IMR-90 (cell line): ENCODE measurements around the gene PLOD1. TPM values are rescaled to one million over a fixed set of nuclear protein-coding genes. Genes with fewer than 3 reads are reported as not detected.
A peak's percentile ranks its signal among the peaks of the same experiment; 100 is the strongest.

ENCODE experiments used
- ATAC-seq: fragments of 200-7000 bp; cut with Tn5 transposase; 2 replicates; pipeline ENCODE4 v1.9.1; 2020; ENCODE audit warnings: low read depth, mild to moderate bottlenecking, moderate library complexity
- BruUV-seq: library from RNA; stranded (reverse); fragments of 400-500 nt; replicated peaks from 2 replicates; lab custom pipeline; 2021; lab: Mats Ljungman, UMichigan
- CTCF ChIA-PET: fragments of 300-600 bp; formaldehyde crosslinking; extraction: SDS; loops from one replicate; lab custom pipeline; 2021; ENCODE audit warnings: antibody characterized with exemption; lab: Yijun Ruan, JAX
- POLR2A ChIA-PET: fragments of 300-600 bp; sonication (Branson Sonifier 250); formaldehyde crosslinking; loops from one replicate; lab custom pipeline; 2022; ENCODE audit warnings: antibody characterized with exemption; ENCODE audit not compliant: unreplicated experiment; lab: Charles Lee
- DNase-seq: peaks from one replicate; pipeline ENCODE4 v3.0.0; 2013
- H2AFZ ChIP-seq: replicated peaks from 2 replicates; pipeline ENCODE3; 2013; ENCODE audit warnings: low read length, mild to moderate bottlenecking; ENCODE audit not compliant: poor library complexity
- H2AK5ac ChIP-seq: 2 replicates; pipeline ENCODE4 v1.6.1; 2013; ENCODE audit warnings: low read depth, low read length, inconsistent platforms
- H2AK9ac ChIP-seq: replicated peaks from 2 replicates; pipeline ENCODE3; 2013; ENCODE audit warnings: mild to moderate bottlenecking, low read depth, low read length, moderate library complexity; ENCODE audit not compliant: poor library complexity
- H2BK120ac ChIP-seq: 2 replicates; pipeline ENCODE4 v1.6.1; 2013; ENCODE audit warnings: low read depth, low read length, inconsistent platforms
- H2BK15ac ChIP-seq: 3 replicates; pipeline ENCODE4 v1.6.1; 2013; ENCODE audit warnings: low read depth, low read length, inconsistent platforms
- H2BK20ac ChIP-seq: 2 replicates; pipeline ENCODE4 v1.6.1; 2013; ENCODE audit warnings: low read depth, mild to moderate bottlenecking, inconsistent platforms, low read length, moderate library complexity
- H2BK5ac ChIP-seq: 2 replicates; pipeline ENCODE4 v1.6.1; 2013; ENCODE audit warnings: mild to moderate bottlenecking, low read depth, low read length, inconsistent platforms; ENCODE audit not compliant: poor library complexity, severe bottlenecking
- H3K14ac ChIP-seq: replicated peaks from 2 replicates; pipeline ENCODE4 v1.6.1; 2013; ENCODE audit warnings: low read depth, low read length, inconsistent platforms
- H3K18ac ChIP-seq: 2 replicates; pipeline ENCODE4 v1.6.1; 2013; ENCODE audit warnings: low read depth, low read length, control low read depth
- H3K23ac ChIP-seq: 2 replicates; pipeline ENCODE4 v1.6.1; 2013; ENCODE audit warnings: low read depth, low read length, inconsistent platforms
- H3K27ac ChIP-seq: 2 replicates; pipeline ENCODE4 v1.5.1; 2013; ENCODE audit warnings: mild to moderate bottlenecking, control low read depth, low read length; ENCODE audit not compliant: insufficient read depth
- H3K27me3 ChIP-seq: 2 replicates; pipeline ENCODE4 v1.6.1; 2013; ENCODE audit warnings: low read length; ENCODE audit not compliant: control insufficient read depth, insufficient read depth
- H3K36me3 ChIP-seq: 2 replicates; pipeline ENCODE4 v1.6.1; 2013; ENCODE audit warnings: low read length, mixed read lengths; ENCODE audit not compliant: control insufficient read depth, insufficient read depth
- H3K4ac ChIP-seq: 2 replicates; pipeline ENCODE4 v1.6.1; 2013; ENCODE audit warnings: low read depth, low read length, inconsistent platforms
- H3K4me1 ChIP-seq: 2 replicates; pipeline ENCODE4 v1.6.1; 2013; ENCODE audit warnings: low read length, mixed read lengths; ENCODE audit not compliant: control insufficient read depth, insufficient read depth
- H3K4me2 ChIP-seq: 2 replicates; pipeline ENCODE4 v1.6.1; 2013; ENCODE audit warnings: low read depth, mild to moderate bottlenecking, control low read depth, low read length, moderate library complexity
- H3K4me3 ChIP-seq: 2 replicates; pipeline ENCODE4 v1.5.1; 2013; ENCODE audit warnings: low read depth, mild to moderate bottlenecking, control low read depth, low read length, moderate library complexity; ENCODE audit not compliant: insufficient read depth
- H3K56ac ChIP-seq: 2 replicates; pipeline ENCODE4 v1.6.1; 2013; ENCODE audit warnings: low read length, inconsistent platforms; ENCODE audit not compliant: insufficient read depth; ENCODE audit errors: extremely low read depth
- H3K79me1 ChIP-seq, 2 experiments: 2 replicates each; pipeline ENCODE4 v1.6.1; 2013; ENCODE audit warnings: low read length in 2 of 2, inconsistent platforms in 1 of 2, low read depth in 1 of 2
- H3K9ac ChIP-seq: 2 replicates; pipeline ENCODE4 v1.6.1; 2013; ENCODE audit warnings: low read depth, low read length, control low read depth
- H3K9me1 ChIP-seq: 2 replicates; pipeline ENCODE4 v1.6.1; 2013; ENCODE audit warnings: low read length, inconsistent platforms; ENCODE audit not compliant: insufficient read depth
- H3K9me3 ChIP-seq: 2 replicates; pipeline ENCODE4 v1.6.1; 2013; ENCODE audit warnings: low read length; ENCODE audit not compliant: control insufficient read depth, insufficient read depth
- H4K20me1 ChIP-seq: 2 replicates; pipeline ENCODE4 v1.6.1; 2013; ENCODE audit warnings: low read length, inconsistent platforms; ENCODE audit not compliant: insufficient read depth
- H4K5ac ChIP-seq: 2 replicates; pipeline ENCODE4 v1.6.1; 2013; ENCODE audit warnings: mild to moderate bottlenecking, low read depth, low read length, control low read depth
- H4K8ac ChIP-seq, 2 experiments: 2 replicates each; pipeline ENCODE4 v1.6.1; 2013; ENCODE audit warnings: low read depth in 2 of 2, low read length in 2 of 2, control low read depth in 1 of 2, inconsistent platforms in 1 of 2
- H4K91ac ChIP-seq: 2 replicates; pipeline ENCODE4 v1.6.1; 2013; ENCODE audit warnings: low read depth, low read length, inconsistent platforms; ENCODE audit not compliant: insufficient read depth
- BHLHE40 ChIP-seq: fragments of 150-350 bp; IDR thresholded peaks from 2 replicates; pipeline ENCODE4 v1.6.1; 2016; ENCODE audit warnings: mild to moderate bottlenecking, low read depth, low read length
- CHD1 ChIP-seq: IDR thresholded peaks from 2 replicates; pipeline ENCODE4 v1.6.1; 2012; ENCODE audit warnings: low read depth, low read length, improper control_type of control experiment
- ELK1 ChIP-seq: fragments of 150-350 bp; IDR thresholded peaks from 2 replicates; pipeline ENCODE4 v1.6.1; 2016; ENCODE audit warnings: low read depth, mild to moderate bottlenecking, low read length, moderate library complexity, borderline replicate concordance
- MAFK ChIP-seq: IDR thresholded peaks from 2 replicates; pipeline ENCODE4 v1.6.1; 2012; ENCODE audit warnings: low read depth, low read length, improper control_type of control experiment
- MAZ ChIP-seq: IDR thresholded peaks from 2 replicates; pipeline ENCODE4 v1.6.1; 2012; ENCODE audit warnings: low read depth, mild to moderate bottlenecking, low read length, improper control_type of control experiment, moderate library complexity, borderline replicate concordance
- MXI1 ChIP-seq: IDR thresholded peaks from 2 replicates; pipeline ENCODE4 v1.6.1; 2012; ENCODE audit warnings: low read depth, mild to moderate bottlenecking, low read length, moderate library complexity, borderline replicate concordance
- NFE2L2 ChIP-seq: fragments of 150-350 bp; IDR thresholded peaks from 2 replicates; pipeline ENCODE4 v1.6.1; 2016; ENCODE audit warnings: low read depth, mild to moderate bottlenecking, low read length
- POLR2A ChIP-seq: IDR thresholded peaks from 2 replicates; pipeline ENCODE4 v1.6.1; 2012; ENCODE audit warnings: mild to moderate bottlenecking, low read depth, low read length
- SMC3 ChIP-seq: fragments of 150-350 bp; IDR thresholded peaks from 2 replicates; pipeline ENCODE4 v1.6.1; 2016; ENCODE audit warnings: low read depth, mild to moderate bottlenecking, antibody characterized with exemption, low read length, moderate library complexity
- USF2 ChIP-seq: fragments of 150-350 bp; IDR thresholded peaks from 2 replicates; pipeline ENCODE4 v1.6.1; 2017; ENCODE audit warnings: mild to moderate bottlenecking, antibody characterized with exemption, low read length, low read depth
- WGBS, 2 experiments: methylation state at CpG; one replicate each; pipeline versions ENCODE4 v1.1.5 to v1.1.7; 2013; ENCODE audit warnings: missing lambda C conversion rate in 2 of 2; ENCODE audit not compliant: insufficient read length in 1 of 2; ENCODE audit errors: extremely low coverage in 2 of 2; 5-methylcytosine and 5-hydroxymethylcytosine counted together
- dilution Hi-C: fragments of 300-500 bp; cut with HindIII; formaldehyde crosslinking; loops from one replicate; pipeline ENCODE4 v1.14.3; 2018; ENCODE audit warnings: low sequenced_read_pairs; ENCODE audit not compliant: unreplicated experiment
- in situ Hi-C: fragments of 300-500 bp; cut with MboI; formaldehyde crosslinking; loops from 3 replicates; pipeline ENCODE4 v1.14.3; 2019; ENCODE audit warnings: low sequenced_read_pairs, inconsistent platforms, mixed read lengths
- intact Hi-C: fragments of 100-400 bp; cut with micrococcal nuclease; formaldehyde crosslinking; loops from 2 replicates; pipeline ENCODE4 v1.10.0; 2022
- polyA plus RNA-seq, 3 experiments: library from polyadenylated mRNA; depleted of rRNA; stranded (reverse); fragments of >200 nt; gene quantifications; 2 replicates each; pipeline ENCODE4 v1.2.3, GENCODE V29; 2012; ENCODE audit warnings: low replicate concordance in 1 of 3
- total RNA-seq: library from RNA; depleted of rRNA; stranded (reverse); fragments of >200 nt; gene quantifications from 2 replicates; pipeline ENCODE4 v1.2.3, GENCODE V29; 2012

The PLOD1 gene
- total and polyA plus RNA-seq, 2 of the 4 experiments (the other 2 are of a cell fraction), result 283 to 609 TPM

- Histone ChIP-seq H3K79me1 (no peaks in the 10 kb centered on the region), H4K91ac (peak overlapping the region; percentile 98), H2AFZ (peak overlapping the region; percentile 43), H3K27ac (peak overlapping the region; percentile 70), H3K9me3 (no peaks in the 10 kb centered on the region), H3K18ac (peak overlapping the region; percentile 98), H4K20me1 (peaks cover 9% of the 10 kb centered on the region; the same call in 1 of the 2 replicates), H2AK9ac (peak overlapping the region; percentile 51), H3K4me2 (peak overlapping the region; percentile 83), H4K5ac (peak overlapping the region; percentile 89; the same call in 1 of the 2 replicates), H3K27me3 (no peaks in the 10 kb centered on the region), H2AK5ac (no peak overlapping the region), H3K9ac (peak overlapping the region; percentile 56), H3K14ac (peak overlapping the region; percentile 99), H4K8ac (peak overlapping the region in 1 of 2 experiments; percentile 98; a peak in 3 of 4 replicates), H3K23ac (peak overlapping the region; percentile 95; the same call in 1 of the 2 replicates), H3K36me3 (no peaks in the 10 kb centered on the region), H2BK5ac (peak overlapping the region; percentile 100), H3K56ac (peak overlapping the region; percentile 100), H3K4me3 (peak overlapping the region; percentile 55), H2BK20ac (peak overlapping the region; percentile 100), H2BK120ac (peak overlapping the region; percentile 100), H3K4me1 (no peaks in the 10 kb centered on the region), H2BK15ac (no peak overlapping the region), H3K4ac (peak overlapping the region; percentile 97), H3K9me1 (no peaks in the 10 kb centered on the region)
- dilution Hi-C loops, result no loop called here
- 0% methylated on average over 9 of the region's 24 CpGs; no CpG with 5 or more reads in 1 of the 2 experiments for WGBS, 2 experiments
- TSS peak; percentile 100 for BruUV-seq
- POLR2A ChIA-PET, result interaction anchor here (0.5 to 2.1 kb wide), 16 partner anchors 10 to 244 kb away, joined by 3 to 14 read pairs (median 4); partner anchors contain the start of genes CLCN6, KIAA2013, MFN2 and PLOD1
- intact Hi-C loops, result loop anchor here (1.0 to 10.0 kb wide), 2 partner anchors 72 to 253 kb away; partner anchors contain the start of genes FBXO2, FBXO44 and MFN2
- TF ChIP-seq MAZ (peak; percentile 80), POLR2A (peak; percentile 99), MAFK (peak; percentile 52; the same call in 1 of the 2 replicates), SMC3 (no peak), BHLHE40 (peak; percentile 38; the same call in 1 of the 2 replicates), USF2 (no peak; the same call in 1 of the 2 replicates), NFE2L2 (0 out of 2 replicates have a peak, but pooled peaks have one; percentile 20), MXI1 (no peak), CHD1 (peak; percentile 89; the same call in 1 of the 2 replicates), ELK1 (no peak)
- DNase-seq (peak; percentile 100), ATAC-seq (peak; percentile 73)
- CTCF ChIA-PET, result interaction anchor here (0.5 to 1.3 kb wide), 6 partner anchors 10 to 137 kb away, joined by 3 to 4 read pairs (median 3); partner anchors contain the start of gene MFN2
- in situ Hi-C loops, result no loop called here
Measured at GRCh38 chr1:11908095-11908675, 26.3 kb upstream of the PLOD1 start.
